ENCODE results near the gene TMEM151B. TPM values are rescaled to one million over a fixed set of nuclear protein-coding genes. Genes with fewer than 3 reads are reported as not detected.
A peak's percentile ranks its signal among the peaks of the same experiment; 100 is the strongest.

Gene TMEM151B
- total and polyA plus RNA-seq, 2 of the 13 experiments (the other 11 are each of a cell fraction or from before 2014, with no cell fraction given): not detected

DNA sequence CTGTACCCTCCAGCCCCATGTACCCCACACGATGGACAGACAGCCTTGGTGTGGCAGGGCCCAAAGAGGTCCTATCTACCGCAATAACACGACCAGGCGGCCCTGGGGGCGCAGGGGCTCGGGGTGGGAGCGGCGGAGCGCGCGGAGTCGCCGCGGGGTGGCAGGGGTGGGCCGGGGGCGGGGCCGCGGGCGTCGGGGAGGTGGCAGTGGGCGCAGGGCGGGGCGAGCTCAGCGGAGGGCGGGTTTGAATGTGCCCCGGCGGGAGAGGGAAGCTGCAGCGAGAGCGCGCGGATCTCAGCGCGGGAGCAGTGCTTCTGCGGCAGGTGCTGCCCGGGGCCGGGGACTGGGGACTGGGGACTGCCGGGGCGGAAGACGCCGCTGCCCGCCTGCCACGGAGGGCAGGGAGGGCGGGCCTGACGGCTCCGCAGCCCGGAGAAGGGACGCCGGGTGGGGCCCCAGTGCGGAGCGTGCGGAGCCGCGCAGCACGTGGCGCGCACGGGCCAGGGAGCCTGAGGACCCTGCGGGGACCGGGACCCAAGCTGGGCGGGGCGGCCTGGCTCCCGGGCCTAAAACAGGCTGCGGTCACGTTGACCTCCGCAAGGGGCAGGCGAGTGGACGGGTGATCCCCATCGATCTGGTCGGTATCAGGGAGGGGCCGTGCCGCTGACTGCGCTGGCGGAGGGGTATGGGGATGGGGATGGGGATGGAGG lies 46.8 kb upstream of the TMEM151B start, which contains the start of gene SLC29A1 (continued):
- TF ChIP-seq, protein P1, sequence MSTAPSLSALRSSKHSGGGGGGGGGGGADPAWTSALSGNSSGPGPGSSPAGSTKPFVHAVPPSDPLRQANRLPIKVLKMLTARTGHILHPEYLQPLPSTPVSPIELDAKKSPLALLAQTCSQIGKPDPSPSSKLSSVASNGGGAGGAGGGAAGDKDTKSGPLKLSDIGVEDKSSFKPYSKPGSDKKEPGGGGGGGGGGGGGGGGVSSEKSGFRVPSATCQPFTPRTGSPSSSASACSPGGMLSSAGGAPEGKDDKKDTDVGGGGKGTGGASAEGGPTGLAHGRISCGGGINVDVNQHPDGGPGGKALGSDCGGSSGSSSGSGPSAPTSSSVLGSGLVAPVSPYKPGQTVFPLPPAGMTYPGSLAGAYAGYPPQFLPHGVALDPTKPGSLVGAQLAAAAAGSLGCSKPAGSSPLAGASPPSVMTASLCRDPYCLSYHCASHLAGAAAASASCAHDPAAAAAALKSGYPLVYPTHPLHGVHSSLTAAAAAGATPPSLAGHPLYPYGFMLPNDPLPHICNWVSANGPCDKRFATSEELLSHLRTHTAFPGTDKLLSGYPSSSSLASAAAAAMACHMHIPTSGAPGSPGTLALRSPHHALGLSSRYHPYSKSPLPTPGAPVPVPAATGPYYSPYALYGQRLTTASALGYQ (CRISPR knock-in tag; IDR thresholded peaks at IDR 0.05): peak; percentile 63; the same call in 1 of the 2 replicates
- TF ChIP-seq DMAP1 (CRISPR knock-in tag; IDR thresholded peaks at IDR 0.05): peak; percentile 63; the same call in 1 of the 2 replicates
- TF ChIP-seq HNF4A (CRISPR knock-in tag; IDR thresholded peaks at IDR 0.05): peak; percentile 58; the same call in 1 of the 2 replicates
- TF ChIP-seq ZBTB7A (CRISPR knock-in tag; IDR thresholded peaks at IDR 0.05): peak; percentile 44; the same call in 1 of the 2 replicates
- no peak for TF ChIP-seq ZC3H13 (CRISPR knock-in tag; IDR thresholded peaks at IDR 0.05)
- TF ChIP-seq ZBTB42 (CRISPR knock-in tag; IDR thresholded peaks at IDR 0.05): peak; percentile 33; the same call in 1 of the 2 replicates
- TF ChIP-seq, protein P2, sequence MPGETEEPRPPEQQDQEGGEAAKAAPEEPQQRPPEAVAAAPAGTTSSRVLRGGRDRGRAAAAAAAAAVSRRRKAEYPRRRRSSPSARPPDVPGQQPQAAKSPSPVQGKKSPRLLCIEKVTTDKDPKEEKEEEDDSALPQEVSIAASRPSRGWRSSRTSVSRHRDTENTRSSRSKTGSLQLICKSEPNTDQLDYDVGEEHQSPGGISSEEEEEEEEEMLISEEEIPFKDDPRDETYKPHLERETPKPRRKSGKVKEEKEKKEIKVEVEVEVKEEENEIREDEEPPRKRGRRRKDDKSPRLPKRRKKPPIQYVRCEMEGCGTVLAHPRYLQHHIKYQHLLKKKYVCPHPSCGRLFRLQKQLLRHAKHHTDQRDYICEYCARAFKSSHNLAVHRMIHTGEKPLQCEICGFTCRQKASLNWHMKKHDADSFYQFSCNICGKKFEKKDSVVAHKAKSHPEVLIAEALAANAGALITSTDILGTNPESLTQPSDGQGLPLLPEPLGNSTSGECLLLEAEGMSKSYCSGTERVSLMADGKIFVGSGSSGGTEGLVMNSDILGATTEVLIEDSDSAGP (CRISPR knock-in tag; IDR thresholded peaks at IDR 0.05; ENCODE audit: borderline replicate concordance): peak; percentile 85
- TF ChIP-seq, protein P3, sequence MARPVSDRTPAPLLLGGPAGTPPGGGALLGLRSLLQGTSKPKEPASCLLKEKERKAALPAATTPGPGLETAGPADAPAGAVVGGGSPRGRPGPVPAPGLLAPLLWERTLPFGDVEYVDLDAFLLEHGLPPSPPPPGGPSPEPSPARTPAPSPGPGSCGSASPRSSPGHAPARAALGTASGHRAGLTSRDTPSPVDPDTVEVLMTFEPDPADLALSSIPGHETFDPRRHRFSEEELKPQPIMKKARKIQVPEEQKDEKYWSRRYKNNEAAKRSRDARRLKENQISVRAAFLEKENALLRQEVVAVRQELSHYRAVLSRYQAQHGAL (CRISPR knock-in tag; IDR thresholded peaks at IDR 0.05; ENCODE audit: not compliant biosample characterization): peak; percentile 59
- no peak for TF ChIP-seq ZNF282 (IDR thresholded peaks at IDR 0.05; ENCODE audit: partially characterized antibody)
- TF ChIP-seq, protein P4, sequence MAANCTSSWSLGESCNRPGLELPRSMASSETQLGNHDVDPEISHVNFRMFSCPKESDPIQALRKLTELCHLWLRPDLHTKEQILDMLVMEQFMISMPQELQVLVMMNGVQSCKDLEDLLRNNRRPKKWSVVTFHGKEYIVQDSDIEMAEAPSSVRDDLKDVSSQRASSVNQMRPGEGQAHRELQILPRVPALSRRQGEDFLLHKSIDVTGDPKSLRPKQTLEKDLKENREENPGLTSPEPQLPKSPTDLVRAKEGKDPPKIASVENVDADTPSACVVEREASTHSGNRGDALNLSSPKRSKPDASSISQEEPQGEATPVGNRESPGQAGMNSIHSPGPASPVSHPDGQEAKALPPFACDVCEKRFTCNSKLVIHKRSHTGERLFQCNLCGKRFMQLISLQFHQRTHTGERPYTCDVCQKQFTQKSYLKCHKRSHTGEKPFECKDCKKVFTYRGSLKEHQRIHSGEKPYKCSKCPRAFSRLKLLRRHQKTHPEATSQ (CRISPR knock-in tag; IDR thresholded peaks at IDR 0.05; ENCODE audit: borderline replicate concordance): 0 out of 2 replicates have a peak, but pooled peaks have one; percentile 21
- TF ChIP-seq PAF1 (CRISPR knock-in tag; IDR thresholded peaks at IDR 0.05): no peak
- TF ChIP-seq ZBTB1 (CRISPR knock-in tag; IDR thresholded peaks at IDR 0.05; ENCODE audit: borderline replicate concordance): no peak
- TF ChIP-seq ZFP1 (CRISPR knock-in tag; IDR thresholded peaks at IDR 0.05): no peak
- TF ChIP-seq TCF7 (IDR thresholded peaks at IDR 0.05; ENCODE audit: low read depth): no peak
- TF ChIP-seq FOXJ3 (CRISPR knock-in tag; IDR thresholded peaks at IDR 0.05; ENCODE audit: borderline replicate concordance): no peak
- TF ChIP-seq, protein P5, sequence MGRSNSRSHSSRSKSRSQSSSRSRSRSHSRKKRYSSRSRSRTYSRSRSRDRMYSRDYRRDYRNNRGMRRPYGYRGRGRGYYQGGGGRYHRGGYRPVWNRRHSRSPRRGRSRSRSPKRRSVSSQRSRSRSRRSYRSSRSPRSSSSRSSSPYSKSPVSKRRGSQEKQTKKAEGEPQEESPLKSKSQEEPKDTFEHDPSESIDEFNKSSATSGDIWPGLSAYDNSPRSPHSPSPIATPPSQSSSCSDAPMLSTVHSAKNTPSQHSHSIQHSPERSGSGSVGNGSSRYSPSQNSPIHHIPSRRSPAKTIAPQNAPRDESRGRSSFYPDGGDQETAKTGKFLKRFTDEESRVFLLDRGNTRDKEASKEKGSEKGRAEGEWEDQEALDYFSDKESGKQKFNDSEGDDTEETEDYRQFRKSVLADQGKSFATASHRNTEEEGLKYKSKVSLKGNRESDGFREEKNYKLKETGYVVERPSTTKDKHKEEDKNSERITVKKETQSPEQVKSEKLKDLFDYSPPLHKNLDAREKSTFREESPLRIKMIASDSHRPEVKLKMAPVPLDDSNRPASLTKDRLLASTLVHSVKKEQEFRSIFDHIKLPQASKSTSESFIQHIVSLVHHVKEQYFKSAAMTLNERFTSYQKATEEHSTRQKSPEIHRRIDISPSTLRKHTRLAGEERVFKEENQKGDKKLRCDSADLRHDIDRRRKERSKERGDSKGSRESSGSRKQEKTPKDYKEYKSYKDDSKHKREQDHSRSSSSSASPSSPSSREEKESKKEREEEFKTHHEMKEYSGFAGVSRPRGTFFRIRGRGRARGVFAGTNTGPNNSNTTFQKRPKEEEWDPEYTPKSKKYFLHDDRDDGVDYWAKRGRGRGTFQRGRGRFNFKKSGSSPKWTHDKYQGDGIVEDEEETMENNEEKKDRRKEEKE (IDR thresholded peaks at IDR 0.05): no peak
- TF ChIP-seq, protein P6, sequence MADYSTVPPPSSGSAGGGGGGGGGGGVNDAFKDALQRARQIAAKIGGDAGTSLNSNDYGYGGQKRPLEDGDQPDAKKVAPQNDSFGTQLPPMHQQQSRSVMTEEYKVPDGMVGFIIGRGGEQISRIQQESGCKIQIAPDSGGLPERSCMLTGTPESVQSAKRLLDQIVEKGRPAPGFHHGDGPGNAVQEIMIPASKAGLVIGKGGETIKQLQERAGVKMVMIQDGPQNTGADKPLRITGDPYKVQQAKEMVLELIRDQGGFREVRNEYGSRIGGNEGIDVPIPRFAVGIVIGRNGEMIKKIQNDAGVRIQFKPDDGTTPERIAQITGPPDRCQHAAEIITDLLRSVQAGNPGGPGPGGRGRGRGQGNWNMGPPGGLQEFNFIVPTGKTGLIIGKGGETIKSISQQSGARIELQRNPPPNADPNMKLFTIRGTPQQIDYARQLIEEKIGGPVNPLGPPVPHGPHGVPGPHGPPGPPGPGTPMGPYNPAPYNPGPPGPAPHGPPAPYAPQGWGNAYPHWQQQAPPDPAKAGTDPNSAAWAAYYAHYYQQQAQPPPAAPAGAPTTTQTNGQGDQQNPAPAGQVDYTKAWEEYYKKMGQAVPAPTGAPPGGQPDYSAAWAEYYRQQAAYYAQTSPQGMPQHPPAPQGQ (CRISPR knock-in tag; IDR thresholded peaks at IDR 0.05; ENCODE audit: borderline replicate concordance): no peak
- TF ChIP-seq TCF7L2 (IDR thresholded peaks at IDR 0.05; ENCODE audit: low read depth, low read length): no peak
- no peak for TF ChIP-seq MLLT10 (CRISPR knock-in tag; IDR thresholded peaks at IDR 0.05)

Data from HepG2 (cell line).